MM.1S (cell line): Measurements from ENCODE around the gene ARMC2.

Experiments
- DNase-seq: peaks from one replicate; pipeline ENCODE4 v3.0.0-alpha.2; 2015
- H2AFZ ChIP-seq: fragments of 300-600 bp; sonication (generic); 2 replicates; pipeline ENCODE4 v1.6.0; 2016; ENCODE audit warnings: antibody characterized with exemption, low read length
- H3F3A ChIP-seq: fragments of 300-600 bp; sonication (generic); 2 replicates; pipeline ENCODE4 v1.6.1; 2016; ENCODE audit warnings: mild to moderate bottlenecking, antibody characterized with exemption, low read length, moderate library complexity, mixed read lengths; ENCODE audit not compliant: insufficient read depth
- H3K27ac ChIP-seq: fragments of 300-600 bp; sonication (generic); 2 replicates; pipeline ENCODE4 v1.5.1; 2016; ENCODE audit warnings: mild to moderate bottlenecking, low read length
- H3K27me3 ChIP-seq: fragments of 300-600 bp; sonication (generic); replicated peaks from 2 replicates; pipeline ENCODE4 v1.6.0; 2016; ENCODE audit warnings: low read length; ENCODE audit not compliant: insufficient read depth
- H3K36me3 ChIP-seq: fragments of 300-600 bp; sonication (generic); replicated peaks from 2 replicates; pipeline ENCODE4 v1.6.1; 2016; ENCODE audit warnings: mild to moderate bottlenecking, low read length, mixed read lengths; ENCODE audit not compliant: insufficient read depth
- H3K4me1 ChIP-seq: fragments of 300-600 bp; sonication (generic); 2 replicates; pipeline ENCODE4 v1.6.1; 2016; ENCODE audit warnings: low read length, mixed read lengths
- H3K4me2 ChIP-seq: fragments of 300-600 bp; sonication (generic); 2 replicates; pipeline ENCODE4 v1.6.0; 2016; ENCODE audit warnings: low read depth, low read length
- H3K4me3 ChIP-seq: fragments of 300-600 bp; sonication (generic); 2 replicates; pipeline ENCODE4 v1.5.1; 2016; ENCODE audit warnings: low read length, mixed read lengths
- H3K79me2 ChIP-seq: fragments of 300-600 bp; sonication (generic); 2 replicates; pipeline ENCODE4 v1.6.1; 2016; ENCODE audit warnings: mixed run types, low read length, mixed read lengths
- H3K9ac ChIP-seq: fragments of 300-600 bp; sonication (generic); 2 replicates; pipeline ENCODE4 v1.6.1; 2016; ENCODE audit warnings: low read length, mixed read lengths
- H3K9me2 ChIP-seq: fragments of 300-600 bp; sonication (generic); replicated peaks from 2 replicates; pipeline ENCODE4 v1.6.1; 2016; ENCODE audit warnings: mild to moderate bottlenecking, low read length, mixed read lengths; ENCODE audit not compliant: insufficient read depth
- H3K9me3 ChIP-seq: fragments of 300-600 bp; sonication (generic); replicated peaks from 2 replicates; pipeline ENCODE4 v1.6.1; 2016; ENCODE audit warnings: mild to moderate bottlenecking, low read length, mixed read lengths; ENCODE audit not compliant: insufficient read depth
- H4K20me1 ChIP-seq: fragments of 300-600 bp; sonication (generic); 2 replicates; pipeline ENCODE4 v1.6.1; 2016; ENCODE audit warnings: mild to moderate bottlenecking, low read length, moderate library complexity, mixed read lengths; ENCODE audit not compliant: insufficient read depth
- EZH2 ChIP-seq: fragments of 300-600 bp; sonication (generic); optimal IDR thresholded peaks from 2 replicates; pipeline ENCODE3; 2017; ENCODE audit warnings: low read depth, mild to moderate bottlenecking, antibody characterized with exemption, low read length, mixed read lengths
- EZH2phosphoT487 ChIP-seq: fragments of 300-600 bp; sonication (generic); IDR thresholded peaks from 2 replicates; pipeline ENCODE4 v1.6.1; 2018; ENCODE audit warnings: antibody characterized with exemption, low read length
- TF ChIP-seq, protein P1 (sequence below): fragments of 300-600 bp; sonication (generic); IDR thresholded peaks from 2 replicates; pipeline ENCODE4 v1.5.1; 2016; ENCODE audit warnings: antibody characterized with exemption, low read length, mixed read lengths

The ARMC2 gene

DNA sequence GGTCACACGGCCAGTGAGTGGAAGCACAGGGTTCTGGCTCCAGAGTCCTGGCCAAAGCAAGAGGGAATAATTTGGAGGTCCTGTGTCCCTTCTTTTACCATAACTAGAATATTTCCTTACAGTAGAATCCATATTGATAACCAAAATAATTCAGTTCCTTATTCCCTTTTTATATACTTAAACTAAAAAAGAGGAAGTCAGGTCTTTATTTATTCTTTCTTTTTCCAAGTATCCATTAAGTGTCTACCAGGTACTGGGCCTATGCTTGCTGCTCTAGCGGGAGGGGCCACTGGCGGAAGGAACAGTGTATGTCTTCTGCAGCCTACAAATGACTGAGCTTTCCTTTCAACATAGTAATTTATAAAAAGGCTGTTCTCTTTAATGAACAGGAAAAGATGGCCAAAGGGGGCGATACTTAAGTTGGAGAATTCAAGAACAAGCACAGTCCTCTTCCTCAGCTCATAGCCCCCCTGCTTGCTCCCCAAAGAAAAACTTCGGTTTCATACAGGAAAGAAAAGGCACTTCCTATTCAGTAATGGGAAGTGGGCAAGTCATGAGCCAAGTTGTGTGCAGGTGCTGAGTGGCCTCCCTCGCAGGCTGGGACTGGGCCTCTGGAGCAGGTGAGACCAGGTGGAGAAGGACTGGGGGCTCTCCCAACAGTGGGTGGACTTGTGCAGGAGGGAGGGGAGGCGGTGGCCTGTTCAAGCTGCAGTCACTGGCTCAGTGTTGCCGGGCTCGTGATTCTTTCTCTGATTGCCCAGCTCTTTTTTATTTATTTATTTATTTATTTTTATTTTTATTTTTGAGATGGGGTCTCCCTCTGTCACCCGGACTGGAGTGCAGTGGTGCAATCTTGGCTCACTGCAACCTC is 110.9 kb downstream of the ARMC2 start:
- Histone ChIP-seq H2AFZ (peak overlapping the region; percentile 35; the same call in 1 of the 2 replicates), H3K9me2 (no peaks in the 10 kb centered on the region), H4K20me1 (no peaks in the 10 kb centered on the region)

DNA sequence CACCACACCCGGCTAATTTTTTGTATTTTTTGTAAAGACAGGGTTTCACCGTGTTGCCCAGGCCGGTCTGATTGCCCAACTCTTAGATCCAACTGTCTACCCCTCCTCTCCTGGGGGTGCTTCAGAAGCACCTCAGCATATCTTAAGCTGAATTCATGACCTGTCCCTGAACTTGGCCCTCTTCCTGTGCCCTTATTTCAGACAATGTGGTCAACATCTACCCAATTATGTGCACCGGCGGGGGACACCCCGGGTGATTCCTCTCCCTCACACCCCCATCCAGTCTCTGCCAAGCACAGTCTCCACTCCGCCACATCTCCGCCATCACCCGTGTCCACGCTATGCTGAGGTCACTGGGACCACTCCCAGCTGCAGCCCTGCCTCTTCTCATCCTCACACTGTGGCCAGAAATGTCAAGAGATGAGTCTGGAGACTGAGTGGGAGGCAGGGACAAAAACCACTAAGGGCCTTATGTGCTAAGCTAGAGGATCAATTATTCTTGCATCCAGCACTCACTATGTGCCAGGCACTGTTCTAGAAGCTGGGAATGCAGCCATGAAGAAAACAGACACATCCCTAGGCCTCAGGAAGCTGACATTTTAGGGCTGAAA is 111.9 kb downstream of the ARMC2 start:
- no peak overlapping the region for H3K4me2 ChIP-seq
- H3K4me3 ChIP-seq: no peak overlapping the region
- no peak overlapping the region for H2AFZ ChIP-seq
- peaks cover 22% of the 10 kb centered on the region for H3F3A ChIP-seq
- no peak for TF ChIP-seq EZH2
- H3K79me2 ChIP-seq: no peaks in the 10 kb centered on the region
- H4K20me1 ChIP-seq: no peaks in the 10 kb centered on the region
- no peak overlapping the region for H3K9ac ChIP-seq
- no peaks in the 10 kb centered on the region for H3K9me3 ChIP-seq
- no peak for DNase-seq
- H3K4me1 ChIP-seq: peaks cover 49% of the 10 kb centered on the region
- H3K27me3 ChIP-seq: no peaks in the 10 kb centered on the region
- H3K9me2 ChIP-seq: no peaks in the 10 kb centered on the region
- no peaks in the 10 kb centered on the region for H3K36me3 ChIP-seq
- peak overlapping the region; percentile 63; the same call in 1 of the 2 replicates for H3K27ac ChIP-seq

More for the DNA sequence above, 110.9 kb downstream of the ARMC2 start:
- no peaks in the 10 kb centered on the region for H3K36me3 ChIP-seq
- H3K4me1 ChIP-seq: peaks cover 55% of the 10 kb centered on the region
- peak overlapping the region; percentile 3; the same call in 1 of the 2 replicates for H3K4me3 ChIP-seq
- no peak for TF ChIP-seq EZH2phosphoT487
- TF ChIP-seq, protein P1, sequence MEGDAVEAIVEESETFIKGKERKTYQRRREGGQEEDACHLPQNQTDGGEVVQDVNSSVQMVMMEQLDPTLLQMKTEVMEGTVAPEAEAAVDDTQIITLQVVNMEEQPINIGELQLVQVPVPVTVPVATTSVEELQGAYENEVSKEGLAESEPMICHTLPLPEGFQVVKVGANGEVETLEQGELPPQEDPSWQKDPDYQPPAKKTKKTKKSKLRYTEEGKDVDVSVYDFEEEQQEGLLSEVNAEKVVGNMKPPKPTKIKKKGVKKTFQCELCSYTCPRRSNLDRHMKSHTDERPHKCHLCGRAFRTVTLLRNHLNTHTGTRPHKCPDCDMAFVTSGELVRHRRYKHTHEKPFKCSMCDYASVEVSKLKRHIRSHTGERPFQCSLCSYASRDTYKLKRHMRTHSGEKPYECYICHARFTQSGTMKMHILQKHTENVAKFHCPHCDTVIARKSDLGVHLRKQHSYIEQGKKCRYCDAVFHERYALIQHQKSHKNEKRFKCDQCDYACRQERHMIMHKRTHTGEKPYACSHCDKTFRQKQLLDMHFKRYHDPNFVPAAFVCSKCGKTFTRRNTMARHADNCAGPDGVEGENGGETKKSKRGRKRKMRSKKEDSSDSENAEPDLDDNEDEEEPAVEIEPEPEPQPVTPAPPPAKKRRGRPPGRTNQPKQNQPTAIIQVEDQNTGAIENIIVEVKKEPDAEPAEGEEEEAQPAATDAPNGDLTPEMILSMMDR: peak; percentile 23
- H3K27ac ChIP-seq: peak overlapping the region; percentile 63
- H3F3A ChIP-seq: peaks cover 24% of the 10 kb centered on the region
- no peaks in the 10 kb centered on the region for H3K79me2 ChIP-seq
- H3K9me3 ChIP-seq: no peaks in the 10 kb centered on the region
- DNase-seq: peak; percentile 57
- H3K4me2 ChIP-seq: peak overlapping the region; percentile 38; the same call in 1 of the 2 replicates
- H3K9ac ChIP-seq: no peak overlapping the region; the same call in 1 of the 2 replicates
- no peaks in the 10 kb centered on the region for H3K27me3 ChIP-seq

DNA sequence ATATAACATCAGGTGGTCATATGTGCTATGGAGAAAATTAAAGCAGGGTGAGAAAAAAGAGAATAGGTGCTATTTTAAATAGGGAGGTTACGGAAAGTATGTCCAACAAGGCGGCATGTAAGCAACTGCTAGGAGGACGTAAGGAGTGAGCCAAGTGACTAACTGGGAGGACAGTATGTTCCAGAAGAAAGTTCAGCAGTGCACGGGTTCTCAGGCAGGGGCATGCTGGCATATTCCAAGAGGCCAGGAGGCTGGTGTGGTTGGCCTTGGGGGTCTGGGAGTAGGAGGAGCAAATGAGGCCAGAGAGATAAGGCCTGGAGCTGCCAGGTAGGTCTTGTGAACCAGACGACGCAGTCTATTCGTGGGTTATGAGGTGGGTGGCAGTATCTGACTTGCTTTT is 112.4 kb downstream of the ARMC2 start:
- no peaks in the 10 kb centered on the region for H4K20me1 ChIP-seq
- no peaks in the 10 kb centered on the region for H3K79me2 ChIP-seq
- no peak overlapping the region for H3K27ac ChIP-seq
- no peak for DNase-seq
- peaks cover 44% of the 10 kb centered on the region for H3K4me1 ChIP-seq
- H3K36me3 ChIP-seq: no peaks in the 10 kb centered on the region
- no peak overlapping the region for H2AFZ ChIP-seq
- TF ChIP-seq, protein P1: no peak
- no peak for TF ChIP-seq EZH2phosphoT487
- no peak for TF ChIP-seq EZH2
- H3K4me2 ChIP-seq: no peak overlapping the region
- H3K27me3 ChIP-seq: no peaks in the 10 kb centered on the region
- no peaks in the 10 kb centered on the region for H3K9me2 ChIP-seq
- H3F3A ChIP-seq: peaks cover 18% of the 10 kb centered on the region
- no peak overlapping the region for H3K4me3 ChIP-seq
- H3K9me3 ChIP-seq: no peaks in the 10 kb centered on the region
- H3K9ac ChIP-seq: no peak overlapping the region
